HL-60/S4 treated with phorbol 12-myristate 13-acetate at 8.2 ng/mL for 4 days and 3 days (cell line): ENCODE data around the gene EIF4G1.
"Not testable (repeated sequence)": the region's sequence is repeated elsewhere in the genome, so short reads cannot be mapped to it uniquely, and the experiment has no call there.

Source experiments
- in situ Hi-C: fragments of 300-500 bp; cut with MboI; formaldehyde crosslinking; loops from 2 replicates; pipeline ENCODE4 v1.15.0; 2022; ENCODE audit warnings: low sequenced_read_pairs

The EIF4G1 gene

GRCh38 chr3:184333190-184333589, 18.8 kb downstream of the EIF4G1 start:
- in situ Hi-C loops = no loop called here

- in situ Hi-C loops = no loop called here
These were observed 19.3 kb downstream of the EIF4G1 start for GRCh38 chr3:184333700-184334099.

- in situ Hi-C loops = no loop called here
These were observed 20.2 kb downstream of the EIF4G1 start for GRCh38 chr3:184334470-184335158.

- in situ Hi-C loops = no loop called here
These were observed 20.9 kb downstream of the EIF4G1 start for GRCh38 chr3:184335291-184335660.

GRCh38 chr3:184335661-184336546, 21.5 kb downstream of the EIF4G1 start:
- in situ Hi-C loops = no loop called here

GRCh38 chr3:184336547-184337398, 22.4 kb downstream of the EIF4G1 start:
- in situ Hi-C loops = no loop called here

- in situ Hi-C loops = no loop called here
These were observed 23.0 kb downstream of the EIF4G1 start, which contains the start of gene FAM131A for GRCh38 chr3:184337399-184337714. Gene FAM131A (plus strand): TSS chr3:184337600. CDS start chr3:184337631, 31 bp downstream.

GRCh38 chr3:184337981-184338380, 23.6 kb downstream of the EIF4G1 start:
- in situ Hi-C loops = no loop called here

GRCh38 chr3:184338511-184338945, 24.1 kb downstream of the EIF4G1 start:
- in situ Hi-C loops = no loop called here

- in situ Hi-C loops = no loop called here
These were observed 24.6 kb downstream of the EIF4G1 start for GRCh38 chr3:184339001-184339400.

GRCh38 chr3:184339451-184340135, 25.2 kb downstream of the EIF4G1 start:
- in situ Hi-C loops = not testable (repeated sequence)

- in situ Hi-C loops = no loop called here
These were observed 27.5 kb downstream of the EIF4G1 start for GRCh38 chr3:184341925-184342324.

GRCh38 chr3:184343200-184343876, 28.9 kb downstream of the EIF4G1 start:
- in situ Hi-C loops = no loop called here

GRCh38 chr3:184344579-184345316, 30.3 kb downstream of the EIF4G1 start:
- in situ Hi-C loops = no loop called here

GRCh38 chr3:184345317-184346144, 31.1 kb downstream of the EIF4G1 start:
- in situ Hi-C loops = no loop called here

- in situ Hi-C loops = no loop called here
These were observed 32.2 kb downstream of the EIF4G1 start for GRCh38 chr3:184346480-184347190.

GRCh38 chr3:184347321-184348056, 33.1 kb downstream of the EIF4G1 start:
- in situ Hi-C loops = no loop called here
